ENCODE data around the gene ATL3. TPM values are rescaled to one million over a fixed set of nuclear protein-coding genes. Genes with fewer than 3 reads are reported as not detected.

The ATL3 gene
- total and polyA plus RNA-seq, 4 donors: 5.9 to 33.6 (median 16.2) TPM

- no peak for TF ChIP-seq REST (IDR thresholded peaks at IDR 0.05)
- TF ChIP-seq YY1 (IDR thresholded peaks at IDR 0.05): no peak
- TF ChIP-seq, protein P1, sequence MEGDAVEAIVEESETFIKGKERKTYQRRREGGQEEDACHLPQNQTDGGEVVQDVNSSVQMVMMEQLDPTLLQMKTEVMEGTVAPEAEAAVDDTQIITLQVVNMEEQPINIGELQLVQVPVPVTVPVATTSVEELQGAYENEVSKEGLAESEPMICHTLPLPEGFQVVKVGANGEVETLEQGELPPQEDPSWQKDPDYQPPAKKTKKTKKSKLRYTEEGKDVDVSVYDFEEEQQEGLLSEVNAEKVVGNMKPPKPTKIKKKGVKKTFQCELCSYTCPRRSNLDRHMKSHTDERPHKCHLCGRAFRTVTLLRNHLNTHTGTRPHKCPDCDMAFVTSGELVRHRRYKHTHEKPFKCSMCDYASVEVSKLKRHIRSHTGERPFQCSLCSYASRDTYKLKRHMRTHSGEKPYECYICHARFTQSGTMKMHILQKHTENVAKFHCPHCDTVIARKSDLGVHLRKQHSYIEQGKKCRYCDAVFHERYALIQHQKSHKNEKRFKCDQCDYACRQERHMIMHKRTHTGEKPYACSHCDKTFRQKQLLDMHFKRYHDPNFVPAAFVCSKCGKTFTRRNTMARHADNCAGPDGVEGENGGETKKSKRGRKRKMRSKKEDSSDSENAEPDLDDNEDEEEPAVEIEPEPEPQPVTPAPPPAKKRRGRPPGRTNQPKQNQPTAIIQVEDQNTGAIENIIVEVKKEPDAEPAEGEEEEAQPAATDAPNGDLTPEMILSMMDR (IDR thresholded peaks at IDR 0.05; ENCODE audit: low read depth, low read length, missing input control): no peak
- no peak for TF ChIP-seq FOXA2 (IDR thresholded peaks at IDR 0.05)
- TF ChIP-seq HNF4A (conservative IDR thresholded peaks at IDR 0.05): no peak
- no peak for TF ChIP-seq NR2F2 (IDR thresholded peaks at IDR 0.05)
- no peak for TF ChIP-seq GABPA (IDR thresholded peaks at IDR 0.05 in 1 of 2, conservative IDR thresholded peaks at IDR 0.05 in 1 of 2)
- no peak for TF ChIP-seq TAF1 (conservative IDR thresholded peaks at IDR 0.05)
- no peak for TF ChIP-seq EGR1 (IDR thresholded peaks at IDR 0.05; ENCODE audit: low read depth in 2 of 2)
- TF ChIP-seq FOXA1 (IDR thresholded peaks at IDR 0.05): no peak
- TF ChIP-seq, protein P2, sequence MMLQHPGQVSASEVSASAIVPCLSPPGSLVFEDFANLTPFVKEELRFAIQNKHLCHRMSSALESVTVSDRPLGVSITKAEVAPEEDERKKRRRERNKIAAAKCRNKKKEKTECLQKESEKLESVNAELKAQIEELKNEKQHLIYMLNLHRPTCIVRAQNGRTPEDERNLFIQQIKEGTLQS (IDR thresholded peaks at IDR 0.05): no peak
- TF ChIP-seq HNF4G (IDR thresholded peaks at IDR 0.05): no peak
- TF ChIP-seq, protein P3, sequence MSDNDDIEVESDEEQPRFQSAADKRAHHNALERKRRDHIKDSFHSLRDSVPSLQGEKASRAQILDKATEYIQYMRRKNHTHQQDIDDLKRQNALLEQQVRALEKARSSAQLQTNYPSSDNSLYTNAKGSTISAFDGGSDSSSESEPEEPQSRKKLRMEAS (IDR thresholded peaks at IDR 0.05): no peak
- H3K27ac ChIP-seq (ENCODE audit: low read depth in 1 of 2, low read length in 2 of 2): no peak overlapping the region
- H3K9me3 ChIP-seq (ENCODE audit: control insufficient read depth in 4 of 4, low read length in 3 of 4): no peaks in the 10 kb centered on the region
- WGBS: 93% methylated on average over 3 of the region's 3 CpGs
- no peaks in the 10 kb centered on the region for H3K27me3 ChIP-seq (ENCODE audit: control insufficient read depth in 4 of 4, insufficient read depth in 4 of 4, low read length in 3 of 4)
- H3K4me1 ChIP-seq (ENCODE audit: control insufficient read depth in 4 of 4, insufficient read depth in 4 of 4, low read length in 3 of 4): peaks cover 0 to 5% (median 4%) of the 10 kb centered on the region in 4 donors
- H3K4me3 ChIP-seq (ENCODE audit: low read depth in 1 of 3, low read length in 3 of 3): no peak overlapping the region
- H3K9ac ChIP-seq (ENCODE audit: low read depth in 1 of 2, low read length in 2 of 2): no peak overlapping the region
- H3K36me3 ChIP-seq (ENCODE audit: control insufficient read depth in 4 of 4, insufficient read depth in 3 of 4, low read depth in 1 of 4, low read length in 3 of 4): no peaks in the 10 kb centered on the region
- no peak for DNase-seq (ENCODE audit: low spot score)
These were observed 54.2 kb downstream of the ATL3 start for GRCh38 chr11:63616953-63617352.

DNA sequence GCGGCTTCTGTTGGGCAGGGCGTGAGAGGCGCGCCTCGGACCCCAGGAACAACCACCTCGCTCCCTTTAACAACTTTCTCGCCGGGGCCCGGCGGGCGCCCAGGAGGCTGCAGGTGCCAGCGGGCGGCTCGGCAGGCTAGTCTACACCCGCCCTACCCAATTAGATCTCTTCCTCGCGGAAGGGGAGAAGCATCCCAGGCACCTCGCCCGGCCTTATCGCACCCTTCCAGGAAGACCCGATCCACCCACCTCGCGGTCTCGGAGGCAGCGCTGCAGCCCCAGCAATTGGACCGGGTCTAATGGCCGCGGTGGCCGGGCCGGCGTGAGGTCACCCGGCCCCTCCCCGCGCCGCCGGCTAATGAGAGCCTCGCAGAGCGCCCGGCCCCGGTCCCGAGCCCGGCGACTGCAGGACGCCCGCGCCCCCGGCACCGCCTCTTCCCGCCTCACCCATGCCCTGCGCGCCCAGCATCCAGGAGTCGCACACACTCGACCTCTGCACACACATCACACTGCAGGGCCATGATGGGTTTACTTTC is 57.0 kb downstream of the ATL3 start, which contains the start of gene PLAAT3:
Gene PLAAT3, minus strand, starts transcription at position 298 of the 536 bp plus-strand sequence. CDS start 419 bp downstream, outside the sequence.
- Histone ChIP-seq H3K4me3 (ENCODE audit: low read depth in 1 of 3, low read length in 3 of 3) (peak within 1 kb of the TSS; percentile 61 to 95 (median 78)), H3K9me3 (ENCODE audit: control insufficient read depth in 4 of 4, low read length in 3 of 4) (no peaks in the 10 kb centered on the region), H3K27me3 (ENCODE audit: control insufficient read depth in 4 of 4, insufficient read depth in 4 of 4, low read length in 3 of 4) (no peaks in the 10 kb centered on the region), H3K27ac (ENCODE audit: low read depth in 1 of 2, low read length in 2 of 2) (peak within 1 kb of the TSS; percentile 94 to 97), H3K36me3 (ENCODE audit: control insufficient read depth in 4 of 4, insufficient read depth in 3 of 4, low read depth in 1 of 4, low read length in 3 of 4) (no peaks in the 10 kb centered on the region), H3K9ac (ENCODE audit: low read depth in 1 of 2, low read length in 2 of 2) (peak within 1 kb of the TSS; percentile 77 to 89), H3K4me1 (ENCODE audit: control insufficient read depth in 4 of 4, insufficient read depth in 4 of 4, low read length in 3 of 4) (peaks cover 2 to 28% (median 22%) of the 10 kb centered on the region in 4 donors)
- whole genome bisulfite sequencing: under 1% methylated on average over 53 of the region's 53 CpGs
- DNase-seq (ENCODE audit: low spot score): peak; percentile 81
- no peak for TF ChIP-seq HNF4G (IDR thresholded peaks at IDR 0.05)
- no peak for TF ChIP-seq FOXA1 (IDR thresholded peaks at IDR 0.05)
- TF ChIP-seq EGR1 (IDR thresholded peaks at IDR 0.05; ENCODE audit: low read depth in 2 of 2): peak in 1 of 2 donors; percentile 60
- TF ChIP-seq TAF1 (conservative IDR thresholded peaks at IDR 0.05): no peak
- no peak for TF ChIP-seq GABPA (IDR thresholded peaks at IDR 0.05 in 1 of 2, conservative IDR thresholded peaks at IDR 0.05 in 1 of 2)
- peak; percentile 92 for TF ChIP-seq YY1 (IDR thresholded peaks at IDR 0.05)
- TF ChIP-seq, protein P1 (IDR thresholded peaks at IDR 0.05; ENCODE audit: low read depth, low read length, missing input control): no peak
- TF ChIP-seq, protein P2 (IDR thresholded peaks at IDR 0.05): no peak
- no peak for TF ChIP-seq SP1 (IDR thresholded peaks at IDR 0.05)
- peak in 1 of 2 donors; percentile 44 for TF ChIP-seq JUND (IDR thresholded peaks at IDR 0.05)
- TF ChIP-seq RXRA (IDR thresholded peaks at IDR 0.05): peak; percentile 64 to 69
- TF ChIP-seq REST (IDR thresholded peaks at IDR 0.05): peak; percentile 70

All from liver (tissue), 9 donors.